Activated naive CD4-positive, alpha-beta T cell treated with anti-CD3 and anti-CD28 coated beads, Interleukin-2, amount 50 U/mL, for 24 hours (primary cell): ENCODE data around the gene ZNF611.
"Not testable (repeated sequence)": the region's sequence is repeated elsewhere in the genome, so short reads cannot be mapped to it uniquely, and the experiment has no call there.

Experiments used
- H3K27ac Mint-ChIP-seq: one replicate; pipeline ENCODE4 v1.8.0; 2021; ENCODE audit warnings: mild to moderate bottlenecking, mixed read lengths
- H3K27me3 Mint-ChIP-seq: one replicate; pipeline ENCODE4 v1.8.0; 2021; ENCODE audit warnings: mixed read lengths
- H3K36me3 Mint-ChIP-seq: one replicate; pipeline ENCODE4 v1.8.0; 2021; ENCODE audit warnings: mixed read lengths
- H3K4me1 Mint-ChIP-seq: one replicate; pipeline ENCODE4 v1.8.0; 2021; ENCODE audit warnings: mixed read lengths
- H3K4me3 Mint-ChIP-seq: one replicate; pipeline ENCODE4 v1.8.0; 2021; ENCODE audit warnings: mild to moderate bottlenecking, mixed read lengths
- H3K9me3 Mint-ChIP-seq: one replicate; pipeline ENCODE4 v1.8.0; 2021; ENCODE audit warnings: mixed read lengths

Gene ZNF611

DNA sequence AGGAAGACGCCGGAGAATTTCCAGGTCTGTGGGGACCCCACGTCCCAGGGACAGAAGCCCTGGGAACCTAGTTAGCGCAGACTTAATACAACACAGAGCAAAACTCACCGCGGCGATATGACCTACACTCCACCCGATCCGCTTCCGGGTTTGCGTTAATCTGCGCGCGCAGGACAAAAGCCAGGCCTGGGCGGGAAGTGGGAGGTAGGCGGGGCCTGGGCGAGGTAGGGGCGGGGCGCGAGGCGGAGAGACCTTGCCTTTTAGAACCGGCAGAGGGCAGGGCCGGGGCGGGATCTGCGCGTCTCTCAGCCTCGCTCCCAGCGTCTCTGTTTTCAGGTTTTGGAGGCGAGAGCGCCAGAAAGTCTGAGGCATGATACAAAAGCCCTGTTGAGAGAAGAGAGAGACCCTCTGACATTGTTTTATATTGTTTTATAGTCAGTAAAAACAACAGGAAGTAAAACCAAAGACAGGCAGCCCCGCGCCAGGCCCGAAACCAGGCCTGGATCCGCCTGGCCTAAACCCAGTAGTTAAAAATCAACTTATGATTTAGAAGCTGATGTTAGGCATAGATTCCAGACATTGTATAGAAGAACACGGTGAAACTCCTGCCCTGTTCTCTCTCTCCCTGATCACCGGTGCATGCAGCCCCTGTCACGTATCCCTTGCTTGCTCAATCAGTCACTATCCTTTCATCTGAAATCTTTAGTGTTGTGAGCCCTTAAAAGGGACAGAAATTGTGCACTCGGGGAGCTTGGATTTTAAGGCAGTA lies at the start of gene ZNF611:
Gene ZNF611 (minus strand): TSS at position 152 of the 769 bp plus-strand sequence. CDS start 19,150 bp downstream, outside the sequence.
- Mint-ChIP-seq H3K36me3 (peaks cover 4% of the 10 kb centered on the region), H3K9me3 (no peaks in the 10 kb centered on the region), H3K4me3 (peak within 1 kb of the TSS; percentile 92), H3K27me3 (no peaks in the 10 kb centered on the region), H3K27ac (peak within 1 kb of the TSS; percentile 87), H3K4me1 (peaks cover 25% of the 10 kb centered on the region)

GRCh38 chr19:52782864-52783263 lies 48.0 kb upstream of the ZNF611 start:
- H3K36me3 Mint-ChIP-seq, result peaks cover 51% of the 10 kb centered on the region
- peaks cover 22% of the 10 kb centered on the region for H3K9me3 Mint-ChIP-seq
- H3K27ac Mint-ChIP-seq, H3K4me3 Mint-ChIP-seq, H3K27me3 Mint-ChIP-seq: not testable (repeated sequence)
- H3K4me1 Mint-ChIP-seq, result peaks cover 36% of the 10 kb centered on the region

DNA sequence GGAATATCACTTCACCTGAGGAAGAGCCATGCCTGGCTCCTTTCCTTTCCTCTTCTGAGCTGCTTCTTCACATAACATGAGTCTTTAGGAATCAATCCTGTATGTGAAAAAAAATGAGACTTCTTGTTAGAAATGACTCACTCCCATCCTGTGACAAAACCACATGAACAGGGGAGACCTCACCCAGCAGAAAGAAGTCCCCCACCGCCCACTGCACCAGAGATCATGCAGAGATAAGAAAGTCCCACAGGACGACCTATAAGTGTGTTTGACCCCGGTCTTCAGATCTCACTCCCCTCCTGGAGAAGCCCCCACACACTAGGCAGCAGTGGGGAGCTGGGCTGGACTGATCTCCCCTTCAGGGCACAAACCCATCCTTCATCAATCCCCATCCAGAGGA lies 44.0 kb upstream of the ZNF611 start:
- no peak overlapping the region for H3K27ac Mint-ChIP-seq
- H3K36me3 Mint-ChIP-seq, result peaks cover 61% of the 10 kb centered on the region
- H3K27me3 Mint-ChIP-seq, result no peaks in the 10 kb centered on the region
- H3K4me1 Mint-ChIP-seq, result peaks cover 16% of the 10 kb centered on the region
- peaks cover 14% of the 10 kb centered on the region for H3K9me3 Mint-ChIP-seq
- H3K4me3 Mint-ChIP-seq, result peak overlapping the region; percentile 39

GRCh38 chr19:52756447-52756846 lies 21.6 kb upstream of the ZNF611 start:
- H3K4me1 Mint-ChIP-seq, H3K27ac Mint-ChIP-seq, H3K27me3 Mint-ChIP-seq, H3K4me3 Mint-ChIP-seq: not testable (repeated sequence)
- Mint-ChIP-seq H3K9me3 (peaks cover 13% of the 10 kb centered on the region), H3K36me3 (peaks cover 12% of the 10 kb centered on the region)

GRCh38 chr19:52749780-52750179 lies 14.9 kb upstream of the ZNF611 start:
- Mint-ChIP-seq H3K4me1 (no peaks in the 10 kb centered on the region), H3K27me3 (no peaks in the 10 kb centered on the region), H3K36me3 (peaks cover 2% of the 10 kb centered on the region), H3K27ac (no peak overlapping the region), H3K9me3 (no peaks in the 10 kb centered on the region), H3K4me3 (no peak overlapping the region)

DNA sequence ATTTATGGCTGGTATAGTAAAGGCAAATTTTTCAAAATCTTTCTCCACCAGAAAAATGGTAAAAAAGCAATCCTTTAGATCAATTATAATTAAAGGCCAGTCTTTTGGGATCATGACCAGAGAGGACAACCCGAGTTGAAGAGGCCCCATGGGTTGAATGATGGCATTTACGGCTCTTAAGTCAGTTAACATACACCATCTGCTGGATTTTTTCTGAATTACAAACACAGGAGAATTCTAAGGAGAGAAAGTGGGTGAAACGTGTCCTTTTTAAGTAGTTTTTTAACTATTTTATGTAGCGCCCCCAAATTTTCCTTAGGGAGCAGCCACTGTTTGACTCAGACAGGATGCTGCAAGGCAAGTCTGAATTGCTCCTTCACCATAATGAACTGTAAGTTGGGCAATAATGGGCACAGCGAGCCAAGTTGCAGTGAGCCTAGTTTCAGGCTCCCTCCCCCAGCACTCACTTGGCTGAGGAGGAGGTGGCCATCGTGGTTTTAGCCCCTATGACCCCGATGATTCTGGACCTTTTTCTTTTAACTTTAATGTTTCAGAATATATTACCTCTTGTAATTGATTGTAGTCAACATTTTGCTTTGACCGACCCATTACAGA lies 13.6 kb upstream of the ZNF611 start:
- H3K4me1 Mint-ChIP-seq, result no peaks in the 10 kb centered on the region

DNA sequence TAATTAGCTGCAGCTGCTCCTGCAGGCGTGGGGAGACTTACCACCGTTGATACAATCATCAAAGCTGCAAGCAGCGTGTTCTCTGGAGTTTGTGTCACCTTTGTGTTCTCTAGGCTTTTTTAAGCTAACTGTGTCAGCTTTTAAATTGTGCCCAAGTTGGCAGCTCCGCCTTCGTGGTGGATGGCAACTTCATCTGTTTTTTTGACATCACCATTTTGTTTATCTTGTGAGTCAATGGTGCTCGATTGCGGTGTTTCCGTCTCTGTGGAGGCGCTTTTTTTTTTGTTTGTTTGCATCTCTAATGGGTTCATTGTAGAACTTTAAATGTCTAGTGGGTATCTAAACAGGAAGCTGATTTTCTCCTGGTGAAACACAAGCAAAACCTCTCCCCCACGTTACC lies 11.1 kb upstream of the ZNF611 start:
- H3K9me3 Mint-ChIP-seq, H3K36me3 Mint-ChIP-seq, H3K27me3 Mint-ChIP-seq, H3K4me3 Mint-ChIP-seq, H3K27ac Mint-ChIP-seq: not testable (repeated sequence)
- H3K4me1 Mint-ChIP-seq, result peaks cover 14% of the 10 kb centered on the region

More for the DNA sequence above, 13.6 kb upstream of the ZNF611 start:
- no peaks in the 10 kb centered on the region for H3K36me3 Mint-ChIP-seq
- no peak overlapping the region for H3K27ac Mint-ChIP-seq
- no peaks in the 10 kb centered on the region for H3K9me3 Mint-ChIP-seq
- H3K27me3 Mint-ChIP-seq, result no peaks in the 10 kb centered on the region
- H3K4me3 Mint-ChIP-seq, result no peak overlapping the region

DNA sequence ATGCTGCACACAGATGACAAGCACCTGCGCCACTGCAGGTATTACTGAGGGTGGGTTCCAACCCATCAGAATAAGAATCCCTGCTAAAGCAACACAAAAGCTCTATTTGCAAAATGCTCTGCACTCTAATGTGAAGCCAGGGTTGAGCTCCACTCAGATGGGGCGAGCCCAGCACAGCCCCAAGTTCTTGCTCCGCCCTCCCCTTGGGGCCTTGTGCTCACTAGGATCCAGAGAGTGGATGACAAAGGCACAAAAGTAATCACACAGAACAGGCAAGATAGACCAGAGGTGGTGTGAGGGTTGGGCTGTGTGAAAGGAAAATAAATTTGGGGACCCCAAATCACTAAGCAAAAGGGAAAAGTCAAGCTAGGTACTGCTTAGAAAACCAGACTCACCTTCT lies 8.2 kb upstream of the ZNF611 start:
- Mint-ChIP-seq H3K4me3 (no peak overlapping the region), H3K9me3 (no peaks in the 10 kb centered on the region), H3K36me3 (no peaks in the 10 kb centered on the region), H3K27ac (no peak overlapping the region), H3K27me3 (no peaks in the 10 kb centered on the region), H3K4me1 (peaks cover 14% of the 10 kb centered on the region)

GRCh38 chr19:52742516-52742915 lies 7.7 kb upstream of the ZNF611 start:
- Mint-ChIP-seq H3K27me3 (no peaks in the 10 kb centered on the region), H3K27ac (peak overlapping the region; percentile 84), H3K4me1 (peaks cover 14% of the 10 kb centered on the region), H3K4me3 (no peak overlapping the region), H3K36me3 (no peaks in the 10 kb centered on the region), H3K9me3 (no peaks in the 10 kb centered on the region)

- H3K36me3 Mint-ChIP-seq, result no peaks in the 10 kb centered on the region
- no peak overlapping the region for H3K27ac Mint-ChIP-seq
- no peak overlapping the region for H3K4me3 Mint-ChIP-seq
- no peaks in the 10 kb centered on the region for H3K9me3 Mint-ChIP-seq
- no peaks in the 10 kb centered on the region for H3K27me3 Mint-ChIP-seq
- H3K4me1 Mint-ChIP-seq, result peaks cover 14% of the 10 kb centered on the region
Measured at GRCh38 chr19:52741951-52742485, 7.2 kb upstream of the ZNF611 start.

DNA sequence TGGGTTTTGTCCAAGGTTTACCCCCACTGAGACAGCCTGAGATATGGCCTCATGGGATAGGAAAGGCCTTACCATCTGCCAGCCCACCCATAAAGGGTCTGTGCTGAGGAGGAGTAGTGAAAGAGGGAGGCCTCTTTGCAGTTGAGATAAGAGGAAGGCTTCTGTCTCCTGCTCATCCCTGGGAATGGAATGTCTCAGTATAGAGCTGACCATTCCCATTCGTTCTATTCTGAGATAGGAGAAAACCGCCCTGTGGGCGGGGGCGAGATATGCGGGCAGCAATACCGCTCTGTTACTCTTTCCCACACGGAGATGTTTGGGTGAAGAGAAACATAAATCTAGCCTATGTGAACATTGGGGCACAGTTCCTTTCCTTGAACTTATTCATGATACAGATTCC lies 6.5 kb upstream of the ZNF611 start:
- not testable (repeated sequence) for H3K27ac Mint-ChIP-seq, H3K27me3 Mint-ChIP-seq, H3K36me3 Mint-ChIP-seq, H3K4me3 Mint-ChIP-seq, H3K9me3 Mint-ChIP-seq
- H3K4me1 Mint-ChIP-seq, result peaks cover 14% of the 10 kb centered on the region

DNA sequence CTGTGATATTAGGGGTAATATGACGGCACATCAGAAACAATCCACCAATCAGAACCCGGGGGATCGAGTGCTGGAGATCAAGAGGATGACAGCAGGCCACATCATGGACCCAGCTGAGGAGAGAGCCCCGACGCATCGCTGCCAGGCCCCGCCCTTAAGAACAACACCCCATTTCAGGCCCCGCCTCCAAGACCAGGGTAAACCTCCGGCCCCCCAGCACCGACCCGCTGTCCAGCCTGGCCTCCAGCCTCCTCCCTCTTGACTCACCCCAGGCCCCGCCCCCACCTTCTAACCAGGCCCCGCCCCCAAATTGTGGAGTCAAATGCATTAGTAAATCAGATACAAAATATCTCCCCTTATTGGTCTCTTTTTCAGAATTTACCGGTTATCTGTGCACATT lies 4.7 kb upstream of the ZNF611 start:
- H3K27me3 Mint-ChIP-seq, result no peaks in the 10 kb centered on the region
- H3K27ac Mint-ChIP-seq, result no peak overlapping the region
- H3K36me3 Mint-ChIP-seq, result no peaks in the 10 kb centered on the region
- H3K4me1 Mint-ChIP-seq, result peaks cover 24% of the 10 kb centered on the region
- H3K4me3 Mint-ChIP-seq, result no peak overlapping the region
- H3K9me3 Mint-ChIP-seq, result no peaks in the 10 kb centered on the region

GRCh38 chr19:52735734-52736133 lies 890 bp upstream of the ZNF611 start:
- Mint-ChIP-seq H3K27ac (peak overlapping the region; percentile 87), H3K27me3 (no peaks in the 10 kb centered on the region), H3K36me3 (peaks cover 4% of the 10 kb centered on the region), H3K4me1 (peaks cover 25% of the 10 kb centered on the region), H3K9me3 (no peaks in the 10 kb centered on the region), H3K4me3 (peak overlapping the region; percentile 92)

DNA sequence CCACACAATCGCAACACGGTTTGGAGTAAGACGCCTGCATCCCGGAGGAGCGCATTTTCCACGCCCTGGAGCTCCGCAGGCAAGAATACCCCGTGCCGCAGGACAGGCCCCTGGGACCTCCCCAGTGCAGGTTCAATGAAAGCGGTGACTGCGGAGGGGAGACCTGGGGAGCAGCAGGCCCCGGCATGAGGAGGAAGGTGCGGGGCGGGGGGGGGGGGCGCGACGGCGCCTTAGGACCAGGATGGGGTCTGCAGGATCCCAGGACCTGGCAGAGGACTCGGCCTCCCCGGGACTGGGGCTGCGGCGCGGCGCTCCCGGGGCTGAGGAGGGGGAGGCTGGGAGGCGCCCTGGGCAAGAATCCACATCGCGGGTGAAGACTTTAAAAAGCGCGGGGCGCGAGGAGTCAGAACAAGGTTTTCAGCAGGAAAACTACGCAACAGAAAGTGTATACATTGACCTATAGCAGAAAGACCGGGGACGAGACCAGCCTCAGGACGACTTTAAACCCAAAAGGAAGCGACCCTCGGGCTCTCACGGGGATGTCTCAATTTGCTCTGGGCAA lies 432 bp downstream of the ZNF611 start:
- peaks cover 30% of the 10 kb centered on the region for H3K4me1 Mint-ChIP-seq
- peak overlapping the region; percentile 87 for H3K27ac Mint-ChIP-seq
- no peaks in the 10 kb centered on the region for H3K9me3 Mint-ChIP-seq
- peaks cover 8% of the 10 kb centered on the region for H3K36me3 Mint-ChIP-seq
- H3K27me3 Mint-ChIP-seq, result no peaks in the 10 kb centered on the region
- peak overlapping the region; percentile 92 for H3K4me3 Mint-ChIP-seq

DNA sequence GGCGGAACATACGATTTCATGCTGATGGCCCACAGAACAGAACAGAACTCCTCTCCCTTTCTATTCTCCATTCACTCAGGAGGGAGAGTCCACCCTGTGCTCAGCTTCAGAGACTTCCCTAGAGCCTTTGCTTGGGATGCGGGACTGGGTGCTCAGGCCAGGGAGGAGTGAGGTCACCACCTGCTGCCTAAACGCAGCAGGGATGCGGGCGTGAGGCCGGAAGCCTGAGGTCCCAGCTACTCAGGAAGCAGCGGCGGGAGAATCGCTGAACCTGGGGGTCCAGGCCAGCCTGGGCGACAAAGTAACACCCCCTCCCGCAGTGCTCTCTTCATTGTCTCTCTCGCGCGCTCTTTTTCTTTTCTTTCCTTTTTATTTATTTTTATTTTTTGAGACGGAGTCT lies 8.8 kb downstream of the ZNF611 start:
- not testable (repeated sequence) for H3K9me3 Mint-ChIP-seq, H3K27me3 Mint-ChIP-seq
- H3K36me3 Mint-ChIP-seq, result peaks cover 47% of the 10 kb centered on the region

GRCh38 chr19:52725528-52725961 lies 9.3 kb downstream of the ZNF611 start:
- Mint-ChIP-seq H3K4me1 (peaks cover 11% of the 10 kb centered on the region), H3K36me3 (peaks cover 51% of the 10 kb centered on the region), H3K9me3 (no peaks in the 10 kb centered on the region), H3K27me3 (no peaks in the 10 kb centered on the region), H3K27ac (no peak overlapping the region), H3K4me3 (no peak overlapping the region)

More for the DNA sequence above, 8.8 kb downstream of the ZNF611 start:
- H3K27ac Mint-ChIP-seq, H3K4me3 Mint-ChIP-seq: not testable (repeated sequence)
- peaks cover 11% of the 10 kb centered on the region for H3K4me1 Mint-ChIP-seq
